ES-I3 (cell line): ENCODE results near the gene BICD1.
"Not testable (repeated sequence)": the region's sequence is repeated elsewhere in the genome, so short reads cannot be mapped to it uniquely, and the experiment has no call there.

Source experiments
- H3K36me3 ChIP-seq: 2 replicates; pipeline ENCODE4 v1.6.1; 2013; ENCODE audit warnings: mild to moderate bottlenecking, low read length, control low read depth, moderate library complexity; ENCODE audit not compliant: insufficient read depth
- H3K4me1 ChIP-seq: 2 replicates; pipeline ENCODE4 v1.6.1; 2013; ENCODE audit warnings: mild to moderate bottlenecking, control low read depth, low read length; ENCODE audit not compliant: insufficient read depth
- H3K9ac ChIP-seq: 2 replicates; pipeline ENCODE4 v1.6.1; 2013; ENCODE audit warnings: low read depth, mild to moderate bottlenecking, low read length, moderate library complexity
- H3K9me3 ChIP-seq: 2 replicates; pipeline ENCODE4 v1.6.1; 2013; ENCODE audit warnings: mild to moderate bottlenecking, low read length, moderate library complexity; ENCODE audit not compliant: control insufficient read depth, insufficient read depth

BICD1 gene

DNA sequence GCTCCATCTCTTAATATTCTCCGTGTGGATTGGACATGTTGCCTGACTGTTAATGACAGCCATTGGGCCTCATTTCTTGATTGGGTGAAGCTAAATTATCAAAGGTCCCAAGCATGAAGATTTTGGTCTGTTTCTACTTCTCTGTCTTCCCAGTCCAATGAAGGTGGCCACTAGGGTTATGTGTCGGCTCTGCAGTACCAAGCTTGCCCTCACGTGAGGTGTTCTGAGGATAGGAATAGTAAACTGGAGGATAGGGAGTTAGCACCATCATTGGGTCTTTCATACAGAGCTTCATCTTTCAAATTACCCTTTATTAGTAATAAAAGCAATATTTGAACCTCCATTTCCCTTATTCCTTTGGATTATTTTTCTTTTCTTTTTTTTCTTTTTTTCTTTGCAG lies 21.9 kb upstream of the BICD1 start:
- Histone ChIP-seq H3K9me3 (no peaks in the 10 kb centered on the region), H3K36me3 (0 out of 2 replicates have a peak, but pooled peaks cover 3% of the 10 kb centered on the region), H3K4me1 (peaks cover 13% of the 10 kb centered on the region), H3K9ac (no peak overlapping the region)

GRCh38 chr12:32087306-32087705 lies 19.3 kb upstream of the BICD1 start:
- H3K9ac ChIP-seq, result no peak overlapping the region
- H3K9me3 ChIP-seq, result no peaks in the 10 kb centered on the region
- H3K4me1 ChIP-seq, result peaks cover 13% of the 10 kb centered on the region
- H3K36me3 ChIP-seq, result 0 out of 2 replicates have a peak, but pooled peaks cover 3% of the 10 kb centered on the region

GRCh38 chr12:32089156-32089555 lies 17.5 kb upstream of the BICD1 start:
- Histone ChIP-seq H3K4me1 (peaks cover 13% of the 10 kb centered on the region), H3K9me3 (no peaks in the 10 kb centered on the region), H3K36me3 (0 out of 2 replicates have a peak, but pooled peaks cover 3% of the 10 kb centered on the region), H3K9ac (no peak overlapping the region)

- Histone ChIP-seq H3K9me3 (no peaks in the 10 kb centered on the region), H3K9ac (no peak overlapping the region), H3K36me3 (no peaks in the 10 kb centered on the region), H3K4me1 (peaks cover 13% of the 10 kb centered on the region)
These were observed 17.1 kb upstream of the BICD1 start for GRCh38 chr12:32089586-32089985.

GRCh38 chr12:32091696-32092095 lies 15.0 kb upstream of the BICD1 start:
- no peaks in the 10 kb centered on the region for H3K36me3 ChIP-seq
- H3K4me1 ChIP-seq, result peaks cover 13% of the 10 kb centered on the region

DNA sequence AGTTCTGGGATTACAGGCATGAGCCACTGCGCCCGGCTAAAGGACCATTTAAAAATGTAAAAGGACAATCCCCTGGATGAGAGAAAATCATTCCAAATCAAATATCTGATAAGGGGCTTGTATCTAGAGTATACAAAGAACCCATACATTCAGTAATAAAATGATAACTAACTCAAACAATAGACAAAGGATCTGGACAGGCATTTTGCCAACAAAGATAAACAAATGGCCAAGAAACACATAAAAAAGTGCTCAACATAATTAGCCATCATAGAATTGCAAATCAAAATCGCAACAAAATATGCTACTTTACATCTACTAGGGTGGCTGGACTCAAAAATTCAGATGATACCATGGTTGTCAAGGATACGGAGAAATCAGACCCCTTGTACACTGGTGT lies 8.5 kb upstream of the BICD1 start:
- H3K9ac ChIP-seq, result no peak overlapping the region
- no peaks in the 10 kb centered on the region for H3K36me3 ChIP-seq
- H3K4me1 ChIP-seq, result peaks cover 5% of the 10 kb centered on the region
- no peaks in the 10 kb centered on the region for H3K9me3 ChIP-seq

More at GRCh38 chr12:32091696-32092095, 15.0 kb upstream of the BICD1 start:
- no peak overlapping the region for H3K9ac ChIP-seq
- no peaks in the 10 kb centered on the region for H3K9me3 ChIP-seq

GRCh38 chr12:32099275-32099674 lies 7.4 kb upstream of the BICD1 start:
- H3K9me3 ChIP-seq, H3K36me3 ChIP-seq, H3K9ac ChIP-seq, H3K4me1 ChIP-seq: not testable (repeated sequence)

DNA sequence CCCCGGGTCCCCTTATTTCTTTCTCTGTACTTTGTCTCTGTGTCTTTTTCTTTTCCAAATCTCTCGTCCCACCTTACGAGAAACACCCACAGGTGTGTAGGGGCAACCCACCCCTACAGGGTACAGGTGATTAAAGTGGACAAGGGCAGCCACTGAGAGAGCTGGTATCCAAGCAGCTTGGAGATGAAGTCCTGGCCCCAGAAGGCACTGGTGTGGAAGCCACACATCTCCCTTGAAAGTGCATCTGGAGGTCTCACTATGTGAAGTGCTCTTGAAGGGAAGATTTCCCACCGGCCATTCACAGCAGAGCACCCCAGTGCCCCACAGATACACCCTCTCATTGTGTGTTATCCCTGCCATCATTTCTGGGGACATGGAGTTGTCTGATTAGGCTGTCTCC lies 6.3 kb upstream of the BICD1 start:
- Histone ChIP-seq H3K9ac (peak overlapping the region; percentile 24; the same call in 1 of the 2 replicates), H3K36me3 (no peaks in the 10 kb centered on the region), H3K9me3 (no peaks in the 10 kb centered on the region), H3K4me1 (peaks cover 5% of the 10 kb centered on the region)

GRCh38 chr12:32100888-32101287 lies 5.8 kb upstream of the BICD1 start:
- Histone ChIP-seq H3K9ac (no peak overlapping the region), H3K36me3 (no peaks in the 10 kb centered on the region), H3K4me1 (peaks cover 5% of the 10 kb centered on the region), H3K9me3 (no peaks in the 10 kb centered on the region)

GRCh38 chr12:32102234-32102633 lies 4.4 kb upstream of the BICD1 start:
- H3K36me3 ChIP-seq, result no peaks in the 10 kb centered on the region
- H3K9me3 ChIP-seq, result no peaks in the 10 kb centered on the region
- peaks cover 5% of the 10 kb centered on the region for H3K4me1 ChIP-seq
- H3K9ac ChIP-seq, result no peak overlapping the region

DNA sequence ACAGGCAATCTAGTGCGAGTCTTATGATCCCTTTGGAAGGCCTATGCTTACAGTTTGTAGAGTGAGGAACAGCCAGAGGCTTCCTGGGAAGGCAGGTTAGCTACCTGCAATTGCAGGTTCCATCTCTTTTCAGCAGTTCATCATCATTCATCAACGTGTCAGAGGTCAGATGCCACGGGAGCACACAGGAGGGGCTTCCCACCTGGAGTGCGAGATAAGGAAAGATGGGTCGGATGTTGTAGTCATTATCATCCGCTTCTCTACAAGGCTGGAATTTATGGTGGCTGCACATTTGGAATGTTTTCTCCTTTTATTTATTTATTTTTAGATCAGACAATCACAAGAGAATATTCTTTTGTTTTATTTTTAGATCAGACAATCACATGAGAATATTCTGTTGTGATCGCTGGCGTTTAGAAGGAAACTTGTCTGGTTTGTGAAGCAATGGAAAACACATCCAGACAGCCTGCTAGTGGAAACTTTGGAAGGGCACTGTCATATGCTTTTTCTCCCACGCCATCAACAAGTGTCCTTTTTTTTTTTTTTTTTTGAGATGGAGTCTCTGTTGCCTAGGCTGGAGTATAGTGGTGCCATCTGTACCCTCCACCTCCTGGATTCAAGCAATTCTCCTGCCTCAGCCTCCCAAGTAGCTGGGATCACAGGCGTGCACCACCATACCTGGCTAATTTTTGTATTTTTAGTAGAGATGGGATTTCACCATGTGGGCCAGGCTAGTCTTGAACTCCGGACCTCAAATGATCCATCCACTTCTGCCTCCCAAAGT lies 1.9 kb upstream of the BICD1 start:
- H3K9me3 ChIP-seq, result no peaks in the 10 kb centered on the region
- H3K9ac ChIP-seq, result no peak overlapping the region; the same call in 1 of the 2 replicates
- H3K4me1 ChIP-seq, result peaks cover 5% of the 10 kb centered on the region

GRCh38 chr12:32105986-32106516 lies 596 bp upstream of the BICD1 start:
- Histone ChIP-seq H3K36me3 (peaks cover 5% of the 10 kb centered on the region; the same call in 1 of the 2 replicates), H3K4me1 (peaks cover 10% of the 10 kb centered on the region), H3K9me3 (no peaks in the 10 kb centered on the region), H3K9ac (peak overlapping the region; percentile 69)

More for the DNA sequence above, 1.9 kb upstream of the BICD1 start:
- peaks cover 5% of the 10 kb centered on the region; the same call in 1 of the 2 replicates for H3K36me3 ChIP-seq

DNA sequence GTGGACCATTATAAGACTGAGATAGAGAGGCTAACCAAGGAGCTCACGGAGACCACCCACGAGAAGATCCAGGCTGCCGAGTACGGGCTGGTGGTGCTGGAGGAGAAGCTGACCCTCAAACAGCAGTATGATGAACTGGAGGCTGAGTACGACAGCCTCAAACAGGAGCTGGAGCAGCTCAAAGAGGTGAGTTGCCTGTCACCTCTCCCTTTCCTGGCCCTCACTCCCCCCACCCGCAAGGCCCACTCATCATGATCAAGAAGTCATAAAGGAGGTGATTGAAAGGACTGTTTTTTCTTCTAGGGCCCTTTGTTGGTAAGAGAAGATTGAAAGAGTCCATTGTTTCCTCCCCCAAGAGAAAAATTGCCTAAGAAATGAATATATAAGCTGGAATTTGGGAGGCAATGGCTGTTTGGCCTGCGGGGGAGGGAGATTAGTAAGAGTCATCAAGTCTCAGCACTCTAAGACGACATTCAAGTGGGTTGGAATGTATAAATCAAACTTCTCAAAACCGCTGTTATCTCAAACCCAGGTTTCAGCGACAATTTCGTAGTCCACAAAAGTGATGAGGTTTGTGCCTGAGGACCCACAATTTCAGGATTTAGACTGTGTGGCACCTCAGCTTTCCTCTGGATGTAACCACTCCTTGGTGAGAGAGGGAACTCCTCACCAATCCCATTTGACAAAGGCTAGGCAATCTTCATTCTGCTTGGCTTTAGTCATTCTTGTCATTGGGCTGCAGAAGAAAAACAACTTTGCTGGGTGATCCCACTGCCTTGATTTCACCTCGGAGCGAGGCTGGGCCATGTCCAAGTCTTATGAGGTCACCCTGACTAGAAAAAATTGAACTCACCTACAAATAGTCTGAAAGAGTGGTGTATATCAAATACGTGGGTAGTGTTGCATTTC lies 966 bp downstream of the BICD1 start:
- Histone ChIP-seq H3K36me3 (peaks cover 5% of the 10 kb centered on the region; the same call in 1 of the 2 replicates), H3K9me3 (no peaks in the 10 kb centered on the region), H3K4me1 (peaks cover 15% of the 10 kb centered on the region), H3K9ac (peak overlapping the region; percentile 69)

- peaks cover 5% of the 10 kb centered on the region; the same call in 1 of the 2 replicates for H3K36me3 ChIP-seq
- peak overlapping the region; percentile 69 for H3K9ac ChIP-seq
- H3K4me1 ChIP-seq, result peaks cover 21% of the 10 kb centered on the region
- H3K9me3 ChIP-seq, result no peaks in the 10 kb centered on the region
These were observed 2.1 kb downstream of the BICD1 start for GRCh38 chr12:32108787-32109186.
